ENCODE measurements around the gene SLC28A1. TPM values are rescaled to one million over a fixed set of nuclear protein-coding genes. Genes with fewer than 3 reads are reported as not detected.

SLC28A1 gene
- total RNA-seq, 1 experiment from 2014 or later: not detected

GRCh38 chr15:84961707-84962106 lies 77.2 kb downstream of the SLC28A1 start:
- H3K4me2 ChIP-seq (ENCODE audit: low read length): no peak overlapping the region
- no peaks in the 10 kb centered on the region for H4K20me1 ChIP-seq (ENCODE audit: insufficient read depth)
- no TSS peak for BruUV-seq (replicated peaks)
- no peak overlapping the region for H2AFZ ChIP-seq (ENCODE audit: low read depth, low read length, poor library complexity, severe bottlenecking)
- H3K27me3 ChIP-seq (ENCODE audit: insufficient read depth, low read length): no peaks in the 10 kb centered on the region
- H3K36me3 ChIP-seq (ENCODE audit: control insufficient read depth in 1 of 2, insufficient read depth in 2 of 2, low read length in 2 of 2): no peaks in the 10 kb centered on the region
- H3K4me1 ChIP-seq (ENCODE audit: control insufficient read depth in 1 of 2, insufficient read depth in 2 of 2, low read length in 2 of 2): no peaks in the 10 kb centered on the region
- TF ChIP-seq, protein P1, sequence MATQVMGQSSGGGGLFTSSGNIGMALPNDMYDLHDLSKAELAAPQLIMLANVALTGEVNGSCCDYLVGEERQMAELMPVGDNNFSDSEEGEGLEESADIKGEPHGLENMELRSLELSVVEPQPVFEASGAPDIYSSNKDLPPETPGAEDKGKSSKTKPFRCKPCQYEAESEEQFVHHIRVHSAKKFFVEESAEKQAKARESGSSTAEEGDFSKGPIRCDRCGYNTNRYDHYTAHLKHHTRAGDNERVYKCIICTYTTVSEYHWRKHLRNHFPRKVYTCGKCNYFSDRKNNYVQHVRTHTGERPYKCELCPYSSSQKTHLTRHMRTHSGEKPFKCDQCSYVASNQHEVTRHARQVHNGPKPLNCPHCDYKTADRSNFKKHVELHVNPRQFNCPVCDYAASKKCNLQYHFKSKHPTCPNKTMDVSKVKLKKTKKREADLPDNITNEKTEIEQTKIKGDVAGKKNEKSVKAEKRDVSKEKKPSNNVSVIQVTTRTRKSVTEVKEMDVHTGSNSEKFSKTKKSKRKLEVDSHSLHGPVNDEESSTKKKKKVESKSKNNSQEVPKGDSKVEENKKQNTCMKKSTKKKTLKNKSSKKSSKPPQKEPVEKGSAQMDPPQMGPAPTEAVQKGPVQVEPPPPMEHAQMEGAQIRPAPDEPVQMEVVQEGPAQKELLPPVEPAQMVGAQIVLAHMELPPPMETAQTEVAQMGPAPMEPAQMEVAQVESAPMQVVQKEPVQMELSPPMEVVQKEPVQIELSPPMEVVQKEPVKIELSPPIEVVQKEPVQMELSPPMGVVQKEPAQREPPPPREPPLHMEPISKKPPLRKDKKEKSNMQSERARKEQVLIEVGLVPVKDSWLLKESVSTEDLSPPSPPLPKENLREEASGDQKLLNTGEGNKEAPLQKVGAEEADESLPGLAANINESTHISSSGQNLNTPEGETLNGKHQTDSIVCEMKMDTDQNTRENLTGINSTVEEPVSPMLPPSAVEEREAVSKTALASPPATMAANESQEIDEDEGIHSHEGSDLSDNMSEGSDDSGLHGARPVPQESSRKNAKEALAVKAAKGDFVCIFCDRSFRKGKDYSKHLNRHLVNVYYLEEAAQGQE (IDR thresholded peaks at IDR 0.05; ENCODE audit: low read depth): no peak
- no peak for TF ChIP-seq CTCF (IDR thresholded peaks at IDR 0.05 in 2 of 3, conservative IDR thresholded peaks at IDR 0.05 in 1 of 3; ENCODE audit: borderline replicate concordance in 1 of 3, insufficient read depth in 1 of 3, low read depth in 2 of 3, low read length in 2 of 3)
- no peak for TF ChIP-seq YY1 (IDR thresholded peaks at IDR 0.05; ENCODE audit: extremely low read depth, insufficient replicate concordance, low read depth, low read length)
- no peak for TF ChIP-seq FOSL1 (IDR thresholded peaks at IDR 0.05; ENCODE audit: low read depth)
- TF ChIP-seq SIN3A (IDR thresholded peaks at IDR 0.05; ENCODE audit: low read depth): no peak
- TF ChIP-seq EGR1 (IDR thresholded peaks at IDR 0.05; ENCODE audit: low read depth): no peak
- TF ChIP-seq ELF1 (IDR thresholded peaks at IDR 0.05; ENCODE audit: borderline replicate concordance, low read depth): no peak
- TF ChIP-seq POLR2A (IDR thresholded peaks at IDR 0.05; ENCODE audit: borderline replicate concordance, extremely low read depth, insufficient read depth, insufficient read length): no peak
- TF ChIP-seq SP1 (IDR thresholded peaks at IDR 0.05; ENCODE audit: low read depth): no peak
- no peak for TF ChIP-seq EZH2 (IDR thresholded peaks at IDR 0.05)
- TF ChIP-seq POLR2AphosphoS5 (IDR thresholded peaks at IDR 0.05; ENCODE audit: low read depth, low read length): no peak
- TF ChIP-seq, protein P2, sequence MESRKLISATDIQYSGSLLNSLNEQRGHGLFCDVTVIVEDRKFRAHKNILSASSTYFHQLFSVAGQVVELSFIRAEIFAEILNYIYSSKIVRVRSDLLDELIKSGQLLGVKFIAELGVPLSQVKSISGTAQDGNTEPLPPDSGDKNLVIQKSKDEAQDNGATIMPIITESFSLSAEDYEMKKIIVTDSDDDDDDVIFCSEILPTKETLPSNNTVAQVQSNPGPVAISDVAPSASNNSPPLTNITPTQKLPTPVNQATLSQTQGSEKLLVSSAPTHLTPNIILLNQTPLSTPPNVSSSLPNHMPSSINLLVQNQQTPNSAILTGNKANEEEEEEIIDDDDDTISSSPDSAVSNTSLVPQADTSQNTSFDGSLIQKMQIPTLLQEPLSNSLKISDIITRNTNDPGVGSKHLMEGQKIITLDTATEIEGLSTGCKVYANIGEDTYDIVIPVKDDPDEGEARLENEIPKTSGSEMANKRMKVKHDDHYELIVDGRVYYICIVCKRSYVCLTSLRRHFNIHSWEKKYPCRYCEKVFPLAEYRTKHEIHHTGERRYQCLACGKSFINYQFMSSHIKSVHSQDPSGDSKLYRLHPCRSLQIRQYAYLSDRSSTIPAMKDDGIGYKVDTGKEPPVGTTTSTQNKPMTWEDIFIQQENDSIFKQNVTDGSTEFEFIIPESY (IDR thresholded peaks at IDR 0.05; ENCODE audit: extremely low read depth, insufficient replicate concordance, low read length): no peak
- no peak for TF ChIP-seq CEBPB (IDR thresholded peaks at IDR 0.05; ENCODE audit: low read depth)
- TF ChIP-seq SRF (IDR thresholded peaks at IDR 0.05; ENCODE audit: low read depth): no peak
- no peak for TF ChIP-seq RAD21 (IDR thresholded peaks at IDR 0.05; ENCODE audit: low read depth)
- TF ChIP-seq JUND (IDR thresholded peaks at IDR 0.05): no peak
- TF ChIP-seq, protein P3, sequence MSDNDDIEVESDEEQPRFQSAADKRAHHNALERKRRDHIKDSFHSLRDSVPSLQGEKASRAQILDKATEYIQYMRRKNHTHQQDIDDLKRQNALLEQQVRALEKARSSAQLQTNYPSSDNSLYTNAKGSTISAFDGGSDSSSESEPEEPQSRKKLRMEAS (IDR thresholded peaks at IDR 0.05): no peak
- TF ChIP-seq EZH2phosphoT487 (IDR thresholded peaks at IDR 0.05; ENCODE audit: borderline replicate concordance): no peak
- TF ChIP-seq, protein P4, sequence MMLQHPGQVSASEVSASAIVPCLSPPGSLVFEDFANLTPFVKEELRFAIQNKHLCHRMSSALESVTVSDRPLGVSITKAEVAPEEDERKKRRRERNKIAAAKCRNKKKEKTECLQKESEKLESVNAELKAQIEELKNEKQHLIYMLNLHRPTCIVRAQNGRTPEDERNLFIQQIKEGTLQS (IDR thresholded peaks at IDR 0.05): no peak
- H3K9me2 ChIP-seq (ENCODE audit: insufficient read depth): no peaks in the 10 kb centered on the region
- H3K79me2 ChIP-seq (ENCODE audit: insufficient read depth, low read length): no peaks in the 10 kb centered on the region
- ChIA-PET RAD21 (ENCODE audit: low non-redundant PET in 1 of 2, low total read pairs in 2 of 2, uncharacterized antibody in 2 of 2, unreplicated experiment in 2 of 2) (no interaction called here), POLR2A (no interaction called here), CTCF (no interaction called here)
- ATAC-seq (no peak), DNase-seq (ENCODE audit: low read depth, low spot score) (no peak)
- no peak overlapping the region for H3K27ac ChIP-seq (ENCODE audit: low read depth, low read length)
- intact Hi-C loops (cut with micrococcal nuclease): no loop called here
- H3K4me3 ChIP-seq (replicated peaks in 1 of 2; ENCODE audit: low read depth in 1 of 2, low read length in 2 of 2): no peak overlapping the region
- H3K9me3 ChIP-seq (ENCODE audit: control insufficient read depth in 1 of 2, insufficient read depth in 1 of 2, low read depth in 1 of 2, low read length in 2 of 2): no peaks in the 10 kb centered on the region
- H3K9ac ChIP-seq (ENCODE audit: low read length): no peak overlapping the region
